GM21423 (cell line): Measurements from ENCODE around the gene BAZ2B.

ENCODE experiments used
- ATAC-seq: cut with Tn5 transposase; IDR thresholded peaks from one replicate; pipeline ENCODE4 v1.9.1; 2021; ENCODE audit warnings: mild to moderate bottlenecking, moderate library complexity; ENCODE audit not compliant: unreplicated experiment

Gene BAZ2B

DNA sequence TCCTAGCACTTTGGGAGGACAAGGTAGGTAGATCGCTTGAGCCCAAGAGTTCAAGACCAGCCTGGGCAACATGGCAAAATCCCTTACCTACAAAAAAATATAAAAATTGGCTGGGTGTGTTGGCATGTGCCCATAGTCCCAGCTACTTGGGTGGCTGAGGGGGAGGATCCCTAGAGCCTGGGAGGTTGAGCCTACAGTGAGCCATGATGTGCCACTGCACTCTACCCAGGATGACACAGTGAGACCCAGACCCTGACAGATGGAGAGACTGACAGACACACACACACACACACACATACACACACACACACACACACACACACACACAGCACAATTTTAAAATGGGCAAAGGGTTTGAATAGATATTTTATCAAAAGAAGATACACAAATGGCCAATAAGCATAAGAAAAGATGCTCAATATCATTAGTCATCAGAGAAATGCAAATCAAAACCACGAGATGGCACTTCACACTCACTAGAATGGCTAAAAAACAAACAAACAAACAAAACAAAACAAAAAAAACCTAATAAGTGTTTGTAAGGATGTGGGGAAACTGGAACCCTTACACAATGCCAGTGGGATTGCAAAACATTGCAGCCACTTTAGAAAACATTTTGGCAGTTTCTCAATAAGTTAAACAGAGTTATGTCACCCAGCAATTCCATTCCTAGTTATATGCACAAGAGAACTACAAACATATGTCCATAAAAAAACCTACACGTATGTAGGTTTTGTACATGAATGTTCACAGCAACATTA lies 42.3 kb downstream of the BAZ2B start:
- no peak for ATAC-seq

DNA sequence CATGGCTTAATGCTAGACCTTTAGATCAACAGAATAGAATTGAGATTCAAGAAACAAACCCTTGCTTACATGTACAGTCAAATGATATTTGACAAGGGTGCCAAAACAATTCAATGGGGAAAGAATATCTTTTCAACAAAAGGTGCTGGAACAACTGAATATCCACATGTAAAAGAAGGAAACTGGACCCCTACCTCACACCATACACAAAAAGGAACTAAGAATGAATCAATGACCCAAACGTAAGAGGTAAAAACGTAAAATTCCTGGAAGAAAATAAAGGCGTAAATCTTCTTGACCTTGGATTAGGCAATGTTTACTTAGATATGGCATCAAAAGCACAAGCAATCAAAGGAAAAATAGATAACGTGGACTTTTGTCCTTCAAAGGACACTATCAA lies 43.1 kb downstream of the BAZ2B start:
- no peak for ATAC-seq

DNA sequence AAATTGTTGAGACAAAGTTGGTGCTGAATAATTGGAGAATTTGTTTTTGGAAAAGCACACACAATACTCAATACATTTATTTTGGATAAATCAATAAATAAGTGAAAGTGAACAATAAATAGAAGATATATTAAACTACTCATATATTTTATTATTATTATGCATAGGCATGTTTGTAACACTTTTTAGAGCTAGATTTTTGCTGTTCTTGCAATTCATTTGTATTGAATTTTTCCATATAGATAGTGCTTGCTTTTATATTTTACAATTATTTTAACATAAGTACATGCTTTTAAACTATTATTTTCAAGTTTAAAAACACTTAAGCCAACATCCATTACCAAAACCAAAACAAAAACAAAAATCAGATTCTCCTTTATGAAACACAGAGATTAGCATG lies 43.9 kb downstream of the BAZ2B start:
- no peak for ATAC-seq

DNA sequence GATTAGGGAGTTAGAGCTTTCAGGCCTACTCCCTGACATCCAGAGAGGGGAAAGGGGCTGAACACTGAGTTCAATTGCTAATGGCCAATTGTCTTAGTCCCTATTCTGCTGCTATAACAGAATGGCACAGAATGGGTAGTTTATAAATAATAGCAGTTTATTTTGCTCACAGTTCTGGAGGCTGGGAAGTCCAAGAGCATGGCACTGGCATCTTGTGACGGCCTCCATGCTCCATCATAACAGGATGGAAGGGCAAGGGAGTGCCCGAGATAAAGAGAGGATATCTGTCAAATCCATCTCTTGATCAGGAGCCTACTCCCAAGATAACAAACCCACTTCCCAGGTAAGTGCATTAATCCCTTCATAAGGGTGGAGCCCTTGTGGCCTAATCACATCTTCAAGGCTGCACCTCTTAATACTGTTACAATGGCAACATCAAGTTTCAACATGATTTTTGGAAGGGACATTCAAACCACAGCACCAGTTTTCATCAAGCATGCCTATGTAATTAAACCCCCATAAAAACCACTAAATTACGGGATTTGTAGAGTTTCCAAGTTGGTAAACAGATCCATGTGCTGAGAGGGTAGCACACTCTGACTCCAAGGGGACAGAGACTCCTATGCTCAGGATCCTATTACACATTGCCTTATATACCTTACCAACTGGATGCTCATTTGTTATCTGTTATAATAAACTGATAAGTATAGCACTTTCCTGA lies 44.6 kb downstream of the BAZ2B start:
- ATAC-seq = no peak

DNA sequence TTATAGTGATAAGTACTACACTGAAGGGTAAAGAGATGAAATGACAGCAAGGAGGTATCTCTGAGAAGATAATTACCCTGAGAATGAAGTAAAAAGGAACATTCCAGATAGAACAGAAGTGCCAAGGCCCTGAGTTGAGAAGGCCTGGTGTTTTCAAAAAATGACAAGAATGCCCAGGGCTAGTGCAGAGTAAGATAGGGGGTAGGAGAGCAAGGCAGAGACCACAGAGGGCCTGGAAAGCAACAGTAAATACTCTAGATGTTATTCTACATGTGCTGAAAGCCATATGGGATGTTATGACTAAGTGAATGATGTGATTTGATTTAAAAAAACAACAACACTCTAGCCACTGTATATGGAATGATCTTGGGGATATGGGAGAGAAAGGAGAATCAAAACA lies 52.3 kb downstream of the BAZ2B start:
- no peak for ATAC-seq

DNA sequence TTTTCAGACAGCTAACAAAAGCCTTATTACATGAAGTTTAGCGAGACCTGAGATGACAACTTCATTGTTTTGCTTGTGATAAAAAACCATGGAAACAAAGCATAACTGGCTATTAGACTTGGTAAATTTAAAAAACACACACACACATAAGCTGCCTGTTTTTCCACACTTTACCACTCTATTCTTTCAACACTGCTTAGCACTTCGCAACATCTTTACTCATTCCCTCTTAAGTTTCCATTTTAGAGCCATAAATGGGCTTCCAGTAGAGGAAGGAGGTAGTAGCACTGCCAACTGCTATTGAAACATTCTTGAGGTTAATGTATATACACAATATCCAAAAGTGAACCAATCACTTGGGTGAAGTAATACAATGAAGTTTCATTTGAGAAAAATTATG lies 54.1 kb downstream of the BAZ2B start:
- ATAC-seq = no peak

DNA sequence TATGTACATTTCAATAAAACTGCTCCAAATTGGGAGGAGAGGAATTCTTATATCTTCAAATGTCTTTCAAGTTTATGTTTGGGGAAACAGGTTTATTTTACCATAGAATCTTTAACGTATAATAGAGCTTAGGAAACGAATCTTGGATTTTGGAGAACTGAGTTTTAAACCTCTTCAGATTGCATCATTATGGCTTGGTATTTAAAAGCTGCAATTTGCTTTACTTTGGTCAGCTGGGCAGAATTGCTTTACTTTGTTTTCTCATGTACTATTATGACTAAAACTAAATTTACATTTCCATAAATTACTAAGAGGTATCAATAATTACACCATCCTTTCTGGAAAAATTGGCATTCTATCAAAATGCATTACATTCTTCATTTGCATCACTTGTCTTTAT lies 54.6 kb downstream of the BAZ2B start:
- no peak for ATAC-seq

DNA sequence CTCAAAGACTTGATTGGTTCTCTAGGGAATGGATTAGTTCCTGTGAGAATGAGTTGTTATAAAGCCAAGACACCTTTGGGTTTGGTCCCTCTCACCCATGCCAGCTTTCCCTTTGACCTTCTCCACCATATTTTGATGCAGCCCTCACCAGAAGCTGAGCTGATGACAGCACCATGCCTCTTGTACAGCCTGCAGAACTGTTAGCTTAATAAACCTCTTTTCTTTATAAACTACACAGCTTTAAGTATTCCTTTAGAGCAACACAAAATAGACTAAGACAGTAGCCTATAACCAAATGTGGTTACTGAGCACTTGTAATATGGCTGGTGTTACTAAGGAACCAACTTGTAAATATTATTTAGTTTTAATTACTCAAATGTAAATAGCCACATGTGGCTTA lies 55.1 kb downstream of the BAZ2B start:
- ATAC-seq = no peak

DNA sequence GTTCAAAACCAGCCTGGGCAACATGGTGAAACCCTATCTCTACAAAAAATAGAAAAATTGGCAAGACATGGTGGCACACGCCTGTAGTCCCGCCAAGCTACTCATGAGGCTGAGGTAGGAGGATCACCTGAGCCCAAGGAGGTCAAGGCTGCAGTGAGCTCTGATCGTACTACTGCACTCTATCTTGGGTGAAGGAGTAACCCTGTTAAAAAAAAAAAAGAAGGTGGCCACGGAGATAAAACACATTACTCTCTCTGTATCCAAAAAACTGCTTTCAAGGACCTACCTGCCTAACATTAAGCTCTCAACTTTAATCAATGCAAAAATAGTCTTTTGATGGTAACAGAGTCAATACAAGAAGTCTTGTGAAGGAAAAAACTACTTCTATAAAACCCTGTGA lies 57.3 kb downstream of the BAZ2B start:
- no peak for ATAC-seq

DNA sequence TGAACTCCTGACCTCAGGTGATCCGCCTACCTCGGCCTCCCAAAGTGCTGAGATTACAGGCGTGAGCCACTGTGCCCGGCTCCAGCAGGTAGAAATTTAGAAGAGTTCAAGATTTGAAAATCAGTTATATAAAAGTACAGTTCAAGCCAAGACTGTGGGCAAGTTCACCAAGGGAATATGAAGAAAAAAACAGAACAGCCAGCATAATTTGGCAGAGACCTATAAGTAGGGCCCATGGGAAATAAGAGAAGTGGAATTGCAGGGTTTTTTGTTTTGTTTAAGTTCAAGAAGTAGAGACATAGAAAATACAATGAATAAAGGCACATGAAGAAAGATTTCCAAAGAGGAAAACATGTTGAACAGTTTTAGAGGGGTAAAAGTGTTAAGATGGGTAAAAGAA lies 57.9 kb downstream of the BAZ2B start:
- ATAC-seq = no peak

DNA sequence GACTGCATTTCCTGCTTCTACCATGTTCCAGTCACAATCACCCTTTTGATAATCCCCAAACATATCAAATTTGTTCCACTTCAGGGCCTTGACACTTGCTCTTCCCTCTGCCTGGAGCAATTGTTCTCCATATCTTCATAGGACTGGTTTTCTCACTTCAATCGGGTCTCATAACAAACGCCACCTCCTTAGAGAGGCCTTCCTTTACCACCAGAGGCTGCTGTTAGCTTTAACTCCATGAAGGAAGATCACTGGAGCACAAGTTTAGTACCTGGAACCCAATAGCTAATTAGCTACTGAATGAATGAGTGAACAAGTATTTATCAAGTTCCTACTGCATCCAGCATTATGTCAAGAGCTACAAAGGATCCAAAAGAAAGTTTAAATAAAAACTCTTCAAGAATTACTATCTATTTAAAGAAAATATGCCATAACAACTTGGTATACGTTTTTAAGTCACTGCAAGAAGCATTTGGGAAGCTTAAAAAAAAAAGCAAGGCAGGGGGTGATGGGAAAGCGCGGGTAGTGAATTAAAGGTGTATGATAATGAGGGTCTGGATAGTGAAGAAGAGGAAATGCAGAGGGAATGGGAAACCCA lies 58.8 kb downstream of the BAZ2B start:
- ATAC-seq = no peak

DNA sequence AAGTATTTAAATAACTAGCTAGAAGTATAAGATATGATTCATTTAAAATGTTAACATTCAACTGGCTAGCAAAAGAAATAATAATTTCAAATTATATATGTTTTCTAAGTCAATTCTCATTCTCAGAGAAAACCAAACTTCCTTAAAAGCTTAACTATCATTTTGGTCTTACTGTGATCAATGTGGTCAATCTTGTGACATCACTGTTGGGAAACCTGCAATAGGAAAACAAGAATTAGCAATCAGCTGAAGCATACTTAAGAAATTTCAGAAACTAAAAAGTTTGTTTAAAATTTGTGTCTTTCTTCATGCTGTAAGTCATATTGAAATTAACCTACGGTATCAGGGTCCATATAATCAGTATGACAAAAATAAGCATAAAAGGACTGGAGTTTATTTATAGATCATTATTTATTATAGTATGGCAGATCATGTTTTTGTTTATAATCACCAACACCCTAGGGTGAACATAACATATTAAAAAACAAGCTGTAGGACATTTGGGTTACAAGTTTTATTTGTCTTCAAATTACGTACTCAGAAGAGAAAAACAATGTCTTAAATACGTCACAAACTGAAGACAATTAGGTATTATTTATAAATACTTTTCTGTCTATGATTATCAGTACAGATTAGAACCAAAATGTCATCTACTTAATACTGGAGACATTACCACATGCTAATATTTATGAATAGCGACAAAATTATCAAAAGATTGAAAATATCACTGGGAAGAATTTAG lies 60.5 kb downstream of the BAZ2B start:
- ATAC-seq = no peak

DNA sequence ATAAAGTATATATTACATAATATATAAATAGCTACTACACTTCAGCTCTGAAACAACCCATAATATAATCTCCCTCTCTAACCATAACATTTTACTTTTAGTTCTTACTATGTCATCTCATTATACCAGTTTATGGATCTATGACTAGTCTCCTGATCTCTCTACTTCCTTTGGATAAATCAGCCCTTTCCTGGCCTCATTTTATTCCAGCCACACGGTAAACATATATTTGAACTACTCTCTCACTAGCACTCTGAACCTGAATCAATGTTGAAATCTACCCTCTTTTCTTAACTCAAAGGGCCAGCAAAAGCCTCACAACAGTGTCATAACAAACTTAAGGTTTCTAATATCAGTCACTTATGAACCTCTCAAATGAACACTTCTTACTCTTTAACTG lies 62.6 kb downstream of the BAZ2B start:
- ATAC-seq = no peak

DNA sequence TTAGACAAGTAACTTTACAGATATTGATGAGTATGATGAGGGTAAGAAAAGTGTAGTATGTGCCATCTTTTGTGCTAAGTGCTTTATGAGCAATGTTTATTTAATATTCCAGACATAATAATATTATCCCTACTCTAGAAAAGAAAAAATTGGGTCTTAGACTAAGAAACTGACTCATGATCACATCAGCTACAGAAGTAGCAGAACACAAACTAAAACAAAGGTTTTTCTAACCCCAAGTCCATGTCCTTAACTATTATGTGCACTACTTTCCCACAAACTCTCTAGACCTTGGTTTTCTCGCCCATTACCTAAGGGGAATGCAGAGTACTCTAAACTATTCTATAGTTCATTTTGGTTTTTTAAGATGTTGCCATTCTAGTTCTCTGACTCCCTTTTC lies 64.5 kb downstream of the BAZ2B start:
- ATAC-seq = no peak

DNA sequence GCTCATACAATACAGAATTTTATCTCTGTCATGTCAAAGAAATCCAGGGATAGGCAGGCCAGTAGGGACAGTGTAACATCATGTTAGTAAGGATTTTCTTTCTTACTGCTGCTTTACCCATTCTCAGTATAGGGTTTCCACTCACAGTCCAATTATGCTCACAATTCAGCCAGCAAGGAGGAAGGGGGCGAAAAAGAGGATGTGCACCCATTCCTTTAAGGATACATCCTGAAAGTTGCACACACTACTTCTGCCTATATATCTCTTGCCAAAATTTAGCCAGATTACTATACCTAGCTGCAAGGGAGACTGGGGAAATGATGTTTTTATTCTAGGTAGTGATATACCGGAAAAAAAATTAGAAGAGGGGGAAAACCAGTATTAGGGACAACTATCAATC lies 66.1 kb downstream of the BAZ2B start:
- ATAC-seq = no peak

DNA sequence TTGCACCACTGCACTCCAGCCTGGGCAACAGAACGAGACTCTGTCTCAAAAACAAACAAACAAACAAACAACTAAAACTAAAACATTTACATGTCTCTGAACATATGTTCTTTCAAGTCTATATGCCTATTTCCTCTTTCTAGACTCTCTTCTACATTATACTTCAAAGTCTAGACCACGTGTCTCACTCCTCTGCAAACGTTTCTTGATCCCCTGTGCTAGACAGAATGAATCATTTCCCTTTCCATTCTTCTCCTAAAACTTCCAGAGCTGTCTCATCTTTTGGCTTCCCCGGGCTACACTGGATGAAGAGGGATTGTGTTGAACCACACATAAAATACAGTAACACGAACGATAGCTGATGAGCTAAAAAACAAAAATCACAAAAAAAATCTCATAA lies 67.1 kb downstream of the BAZ2B start:
- no peak for ATAC-seq

DNA sequence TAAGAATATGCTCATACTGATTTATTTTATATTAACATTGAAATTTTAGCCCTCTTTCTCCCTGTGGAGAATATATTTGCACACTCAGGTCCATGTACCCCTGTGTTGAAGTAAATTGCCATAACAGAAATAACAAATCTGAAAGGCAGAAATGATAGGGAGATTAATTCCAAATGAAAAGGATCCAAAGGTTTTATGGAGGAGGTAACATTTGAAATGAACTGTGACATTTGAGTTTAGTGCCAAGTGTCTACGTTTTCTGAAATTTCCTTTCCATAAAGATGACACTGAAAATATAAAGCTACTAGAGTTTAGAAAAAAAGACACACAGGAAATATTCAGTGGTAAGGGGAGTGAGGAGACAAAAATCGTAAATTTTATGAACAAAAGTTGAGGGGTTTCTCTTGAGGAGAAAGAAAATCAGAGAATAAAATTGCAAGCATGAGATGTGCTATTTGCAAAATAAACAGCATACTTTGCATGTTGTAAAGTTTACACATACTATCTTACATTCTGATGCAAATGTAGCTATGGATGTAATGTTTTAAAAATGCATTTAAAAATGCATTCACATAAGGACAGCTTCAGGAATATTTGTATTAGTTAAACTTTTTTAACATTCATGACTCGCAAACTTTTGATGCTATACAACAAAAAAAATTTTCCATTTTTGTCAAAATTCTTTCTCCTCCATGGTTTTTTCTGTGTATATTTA lies 69.5 kb downstream of the BAZ2B start:
- no peak for ATAC-seq

DNA sequence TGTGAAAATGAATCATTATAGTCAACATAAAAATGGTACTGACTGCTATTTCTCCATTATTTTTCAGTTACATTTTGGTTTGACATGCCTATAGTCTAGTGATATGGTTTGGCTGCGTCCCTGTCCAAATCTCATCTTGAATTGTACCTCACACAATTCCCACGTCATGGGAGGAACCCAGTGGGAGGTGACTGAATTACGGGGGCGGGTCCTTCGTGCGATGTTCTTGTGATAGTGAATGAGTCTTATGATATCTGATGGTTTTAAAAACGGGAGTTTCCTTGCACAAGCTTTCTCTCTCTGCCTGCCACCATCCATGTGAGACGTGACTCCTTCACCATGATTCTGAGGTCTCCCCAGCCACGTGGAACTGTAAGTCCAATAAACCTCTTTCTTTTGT lies 70.3 kb downstream of the BAZ2B start:
- no peak for ATAC-seq

DNA sequence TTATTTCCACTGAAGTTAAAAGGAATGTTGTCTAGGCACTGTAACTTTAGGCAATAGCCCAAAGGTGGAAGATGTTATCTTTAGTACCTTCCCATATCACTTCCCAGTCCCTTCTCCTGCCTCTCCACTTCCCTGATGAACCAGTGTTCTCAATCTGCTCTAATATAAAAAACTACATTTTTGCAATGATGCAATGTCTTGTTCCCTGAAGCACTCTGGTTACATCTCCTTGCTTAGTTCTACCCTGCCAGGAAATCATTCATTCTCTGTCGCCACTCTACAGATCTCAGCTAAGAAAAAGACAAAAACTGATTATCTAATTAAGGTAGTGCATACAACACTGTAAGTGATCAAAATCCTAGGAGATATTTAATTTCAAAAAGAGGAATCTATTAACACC lies 71.3 kb downstream of the BAZ2B start:
- no peak for ATAC-seq

DNA sequence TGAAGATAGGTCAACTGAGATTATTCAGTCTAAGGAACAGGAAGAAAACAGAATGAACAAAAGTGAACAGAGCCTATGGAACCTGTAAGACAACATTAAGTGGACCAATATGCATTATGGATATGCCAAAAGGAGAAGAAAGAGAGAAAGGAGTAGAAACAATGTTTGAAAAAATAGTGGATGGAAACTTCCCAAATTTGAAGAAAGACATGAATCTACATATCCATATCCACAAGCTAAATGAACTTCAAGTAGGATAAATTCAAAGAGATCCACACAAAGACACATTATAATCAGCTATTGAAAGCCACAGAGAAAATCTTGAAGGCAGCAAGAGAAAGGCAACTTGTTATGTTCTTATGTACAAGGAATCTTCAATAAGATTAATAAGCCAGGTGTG lies 74.2 kb downstream of the BAZ2B start:
- no peak for ATAC-seq

DNA sequence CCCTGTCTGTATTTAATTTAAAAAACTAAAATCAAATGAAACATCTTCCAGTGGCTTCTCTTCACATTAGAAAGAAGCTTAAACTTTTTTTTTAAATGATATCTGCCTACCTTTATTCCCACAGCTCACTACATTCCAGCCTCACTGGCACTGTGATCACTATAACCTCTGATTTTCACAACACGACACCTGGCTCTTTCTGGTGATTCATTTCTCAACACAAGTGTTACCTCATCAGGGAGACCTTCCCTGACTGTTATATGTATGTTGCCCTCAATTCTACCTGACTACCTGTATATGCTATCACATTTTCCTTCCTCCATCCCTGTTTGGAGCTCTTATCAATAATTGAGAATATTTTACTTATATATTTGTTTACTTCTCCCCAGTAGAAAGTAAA lies 76.6 kb downstream of the BAZ2B start:
- ATAC-seq = no peak
